A673 (cell line): ENCODE data around the gene BANF1.

Source experiments
- EZH2 ChIP-seq: fragments of 200-600 bp; sonication (generic); IDR thresholded peaks from 2 replicates; pipeline ENCODE4 v1.6.1; 2017; ENCODE audit warnings: borderline replicate concordance, low read depth, mild to moderate bottlenecking, mixed read lengths, antibody characterized with exemption, low read length; ENCODE audit not compliant: poor library complexity, severe bottlenecking
- TF ChIP-seq, protein P1 (sequence below): fragments of 300-800, 200-600 bp; sonication (generic); conservative IDR thresholded peaks from 2 replicates; pipeline ENCODE4 v1.5.1; 2017; ENCODE audit warnings: low read depth, mild to moderate bottlenecking, antibody characterized with exemption, low read length, moderate library complexity, mixed read lengths

- TF ChIP-seq, protein P1, sequence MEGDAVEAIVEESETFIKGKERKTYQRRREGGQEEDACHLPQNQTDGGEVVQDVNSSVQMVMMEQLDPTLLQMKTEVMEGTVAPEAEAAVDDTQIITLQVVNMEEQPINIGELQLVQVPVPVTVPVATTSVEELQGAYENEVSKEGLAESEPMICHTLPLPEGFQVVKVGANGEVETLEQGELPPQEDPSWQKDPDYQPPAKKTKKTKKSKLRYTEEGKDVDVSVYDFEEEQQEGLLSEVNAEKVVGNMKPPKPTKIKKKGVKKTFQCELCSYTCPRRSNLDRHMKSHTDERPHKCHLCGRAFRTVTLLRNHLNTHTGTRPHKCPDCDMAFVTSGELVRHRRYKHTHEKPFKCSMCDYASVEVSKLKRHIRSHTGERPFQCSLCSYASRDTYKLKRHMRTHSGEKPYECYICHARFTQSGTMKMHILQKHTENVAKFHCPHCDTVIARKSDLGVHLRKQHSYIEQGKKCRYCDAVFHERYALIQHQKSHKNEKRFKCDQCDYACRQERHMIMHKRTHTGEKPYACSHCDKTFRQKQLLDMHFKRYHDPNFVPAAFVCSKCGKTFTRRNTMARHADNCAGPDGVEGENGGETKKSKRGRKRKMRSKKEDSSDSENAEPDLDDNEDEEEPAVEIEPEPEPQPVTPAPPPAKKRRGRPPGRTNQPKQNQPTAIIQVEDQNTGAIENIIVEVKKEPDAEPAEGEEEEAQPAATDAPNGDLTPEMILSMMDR = no peak
- no peak for TF ChIP-seq EZH2
Observed at GRCh38 chr11:65961267-65962140, 40.8 kb upstream of the BANF1 start, which contains the start of gene SART1.
